HCT116 (cell line): Measurements from ENCODE around the gene POU3F2. TPM values are rescaled to one million over a fixed set of nuclear protein-coding genes. Genes with fewer than 3 reads are reported as not detected.

ENCODE experiments used
- ATAC-seq: fragments of 200-7000 bp; cut with Tn5 transposase; 2 replicates; pipeline ENCODE4 v1.9.1; 2020; ENCODE audit warnings: mild to moderate bottlenecking, moderate library complexity
- BruUV-seq: library from RNA; stranded (reverse); fragments of 400-500 nt; replicated peaks from 2 replicates; lab custom pipeline; 2021; lab: Mats Ljungman, UMichigan
- CTCF ChIA-PET: fragments of 300-600 bp; sonication (Branson Sonifier 250); formaldehyde crosslinking; loops from one replicate; lab custom pipeline; 2021; ENCODE audit warnings: antibody characterized with exemption; lab: Charles Lee
- POLR2A ChIA-PET: fragments of 300-600, 350-600 bp; sonication (Branson Sonifier 250); formaldehyde crosslinking; loops from one replicate; lab custom pipeline; 2021; ENCODE audit warnings: antibody characterized with exemption; lab: Charles Lee
- RAD21 ChIA-PET, 2 experiments: fragments of 300-600 bp; sonication (Branson Sonifier 250); formaldehyde crosslinking; loops; one replicate each; lab custom pipeline; 2023; ENCODE audit warnings: low total read pairs in 2 of 2; ENCODE audit not compliant: uncharacterized antibody in 2 of 2, unreplicated experiment in 2 of 2, low non-redundant PET in 1 of 2; lab: Charles Lee
- DNase-seq: peaks from one replicate; pipeline ENCODE4 v3.0.0-alpha.2; 2010; ENCODE audit warnings: low read depth, low spot score
- H2AFZ ChIP-seq: fragments of 200-600 bp; shearing (Covaris generic), sonication (generic); 2 replicates; pipeline ENCODE4 v1.6.1; 2017; ENCODE audit warnings: low read depth, mixed run types, mixed read lengths, antibody characterized with exemption, low read length; ENCODE audit not compliant: poor library complexity, severe bottlenecking
- H3K27ac ChIP-seq: 2 replicates; pipeline ENCODE4 v1.5.1; 2012; ENCODE audit warnings: low read depth, low read length
- H3K27me3 ChIP-seq: fragments of 200-600 bp; sonication (generic); 2 replicates; pipeline ENCODE4 v1.6.1; 2016; ENCODE audit warnings: mixed run types, low read length, mixed read lengths; ENCODE audit not compliant: insufficient read depth
- H3K36me3 ChIP-seq, 2 experiments: fragments of 200-500 bp in 1 of 2; fragments of 200-600 bp in 1 of 2; sonication (Bioruptor generic) in 1 of 2; sonication (generic) in 1 of 2; 2 replicates each; pipeline versions ENCODE4 v1.5.1 to v1.6.1; 2014 to 2016; ENCODE audit warnings: low read length in 2 of 2, inconsistent platforms in 1 of 2, mixed read lengths in 1 of 2, mixed run types in 1 of 2; ENCODE audit not compliant: insufficient read depth in 2 of 2, control insufficient read depth in 1 of 2
- H3K4me1 ChIP-seq, 2 experiments: fragments of 200-600 bp in 1 of 2; sonication (generic) in 1 of 2; 2 replicates each; pipeline versions ENCODE4 v1.5.1 to v1.6.1; 2012 to 2017; ENCODE audit warnings: low read length in 2 of 2, inconsistent platforms in 1 of 2, mild to moderate bottlenecking in 1 of 2, mixed read lengths in 1 of 2, mixed run types in 1 of 2, moderate library complexity in 1 of 2; ENCODE audit not compliant: insufficient read depth in 2 of 2, control insufficient read depth in 1 of 2
- H3K4me2 ChIP-seq: fragments of 200-600 bp; sonication (generic); 2 replicates; pipeline ENCODE4 v1.6.1; 2017; ENCODE audit warnings: mixed run types, low read length, mixed read lengths
- H3K4me3 ChIP-seq, 2 experiments: fragments of 200-600 bp in 1 of 2; sonication (generic) in 1 of 2; replicated peaks in 1 of 2; 2 replicates each; pipeline ENCODE4 v1.5.1; 2011 to 2016; ENCODE audit warnings: low read length in 2 of 2, control low read depth in 1 of 2, low read depth in 1 of 2, mild to moderate bottlenecking in 1 of 2, mixed read lengths in 1 of 2, mixed run types in 1 of 2
- H3K79me2 ChIP-seq: fragments of 200-600 bp; sonication (generic); 2 replicates; pipeline ENCODE4 v1.6.1; 2017; ENCODE audit warnings: mild to moderate bottlenecking, mixed run types, low read length, moderate library complexity, mixed read lengths; ENCODE audit not compliant: insufficient read depth
- H3K9ac ChIP-seq: fragments of 200-600 bp; sonication (generic); 2 replicates; pipeline ENCODE4 v1.6.1; 2016; ENCODE audit warnings: low read length, mixed read lengths
- H3K9me2 ChIP-seq: fragments of 200-600 bp; sonication (generic), shearing (Covaris generic); 2 replicates; pipeline ENCODE4 v1.6.1; 2017; ENCODE audit warnings: mixed run types, mild to moderate bottlenecking, moderate library complexity; ENCODE audit not compliant: insufficient read depth
- H3K9me3 ChIP-seq, 2 experiments: fragments of 200-500 bp in 1 of 2; fragments of 200-600 bp in 1 of 2; sonication (Bioruptor generic) in 1 of 2; sonication (generic) in 1 of 2; 2 replicates each; pipeline ENCODE4 v1.6.1; 2014 to 2017; ENCODE audit warnings: low read length in 2 of 2, mixed read lengths in 2 of 2, inconsistent platforms in 1 of 2, low read depth in 1 of 2, mild to moderate bottlenecking in 1 of 2, mixed run types in 1 of 2, moderate library complexity in 1 of 2; ENCODE audit not compliant: control insufficient read depth in 1 of 2, insufficient read depth in 1 of 2
- H4K20me1 ChIP-seq: fragments of 200-600 bp; sonication (generic), shearing (Covaris generic); 2 replicates; pipeline ENCODE4 v1.6.1; 2017; ENCODE audit warnings: mixed run types, mild to moderate bottlenecking, moderate library complexity; ENCODE audit not compliant: insufficient read depth
- CBX3 ChIP-seq: IDR thresholded peaks from 2 replicates; pipeline ENCODE4 v1.6.1; 2012; ENCODE audit warnings: low read depth
- EGR1 ChIP-seq: IDR thresholded peaks from 2 replicates; pipeline ENCODE4 v1.6.1; 2012; ENCODE audit warnings: low read depth
- ELF1 ChIP-seq: IDR thresholded peaks from 2 replicates; pipeline ENCODE4 v1.6.1; 2012; ENCODE audit warnings: low read depth, borderline replicate concordance
- EZH2 ChIP-seq: fragments of 200-600 bp; sonication (generic); IDR thresholded peaks from 2 replicates; pipeline ENCODE4 v1.6.1; 2017; ENCODE audit warnings: antibody characterized with exemption, mixed run types
- EZH2phosphoT487 ChIP-seq: fragments of 200-600 bp; IDR thresholded peaks from 2 replicates; pipeline ENCODE4 v1.6.1; 2018; ENCODE audit warnings: antibody characterized with exemption, borderline replicate concordance
- FOSL1 ChIP-seq: IDR thresholded peaks from 2 replicates; pipeline ENCODE4 v1.6.1; 2012; ENCODE audit warnings: low read depth
- JUND ChIP-seq: IDR thresholded peaks from 2 replicates; pipeline ENCODE4 v1.6.1; 2012
- POLR2A ChIP-seq: IDR thresholded peaks from 2 replicates; pipeline ENCODE4 v1.7.0; 2011; ENCODE audit warnings: borderline replicate concordance; ENCODE audit not compliant: insufficient read depth, insufficient read length; ENCODE audit errors: extremely low read depth
- POLR2AphosphoS5 ChIP-seq: IDR thresholded peaks from 2 replicates; pipeline ENCODE4 v1.6.1; 2011; ENCODE audit warnings: mild to moderate bottlenecking, low read depth, low read length, moderate library complexity
- RAD21 ChIP-seq: IDR thresholded peaks from 2 replicates; pipeline ENCODE4 v1.6.1; 2012; ENCODE audit warnings: low read depth, mild to moderate bottlenecking
- SIN3A ChIP-seq: IDR thresholded peaks from 2 replicates; pipeline ENCODE4 v1.6.1; 2012; ENCODE audit warnings: low read depth
- SP1 ChIP-seq: IDR thresholded peaks from 2 replicates; pipeline ENCODE4 v1.6.1; 2012; ENCODE audit warnings: low read depth
- SRF ChIP-seq: IDR thresholded peaks from 2 replicates; pipeline ENCODE4 v1.6.1; 2012; ENCODE audit warnings: low read depth
- YY1 ChIP-seq: IDR thresholded peaks from 2 replicates; pipeline ENCODE4 v1.6.1; 2011; ENCODE audit warnings: low read length, low read depth, moderate library complexity, mild to moderate bottlenecking; ENCODE audit not compliant: insufficient replicate concordance; ENCODE audit errors: extremely low read depth
- ZFX ChIP-seq: fragments of 450-650 bp; IDR thresholded peaks from 2 replicates; pipeline ENCODE4 v1.6.1; 2017
- ZNF274 ChIP-seq: fragments of 200-500 bp; sonication (Bioruptor generic); IDR thresholded peaks from 2 replicates; pipeline ENCODE4 v1.6.1; 2014; ENCODE audit warnings: mild to moderate bottlenecking, low read depth, low read length, inconsistent platforms
- intact Hi-C: fragments of 100-400 bp; cut with micrococcal nuclease; formaldehyde crosslinking; loops from 2 replicates; pipeline ENCODE4 v1.10.0; 2022
- total RNA-seq: library from RNA; stranded (reverse); gene quantifications from one replicate; pipeline ENCODE4 v1.2.1, GENCODE V29; 2021; ENCODE audit not compliant: unreplicated experiment
- TF ChIP-seq, protein P1 (sequence below): IDR thresholded peaks from 2 replicates; pipeline ENCODE4 v1.6.1; 2012
- TF ChIP-seq, protein P2 (sequence below): IDR thresholded peaks from 2 replicates; pipeline ENCODE4 v1.6.1; 2012
- TF ChIP-seq, protein P3 (sequence below): IDR thresholded peaks from 2 replicates; pipeline ENCODE4 v1.6.1; 2011; ENCODE audit warnings: mild to moderate bottlenecking, low read length, moderate library complexity; ENCODE audit not compliant: insufficient replicate concordance; ENCODE audit errors: extremely low read depth

The POU3F2 gene
- total RNA-seq, 1 experiment from 2014 or later: not detected

DNA sequence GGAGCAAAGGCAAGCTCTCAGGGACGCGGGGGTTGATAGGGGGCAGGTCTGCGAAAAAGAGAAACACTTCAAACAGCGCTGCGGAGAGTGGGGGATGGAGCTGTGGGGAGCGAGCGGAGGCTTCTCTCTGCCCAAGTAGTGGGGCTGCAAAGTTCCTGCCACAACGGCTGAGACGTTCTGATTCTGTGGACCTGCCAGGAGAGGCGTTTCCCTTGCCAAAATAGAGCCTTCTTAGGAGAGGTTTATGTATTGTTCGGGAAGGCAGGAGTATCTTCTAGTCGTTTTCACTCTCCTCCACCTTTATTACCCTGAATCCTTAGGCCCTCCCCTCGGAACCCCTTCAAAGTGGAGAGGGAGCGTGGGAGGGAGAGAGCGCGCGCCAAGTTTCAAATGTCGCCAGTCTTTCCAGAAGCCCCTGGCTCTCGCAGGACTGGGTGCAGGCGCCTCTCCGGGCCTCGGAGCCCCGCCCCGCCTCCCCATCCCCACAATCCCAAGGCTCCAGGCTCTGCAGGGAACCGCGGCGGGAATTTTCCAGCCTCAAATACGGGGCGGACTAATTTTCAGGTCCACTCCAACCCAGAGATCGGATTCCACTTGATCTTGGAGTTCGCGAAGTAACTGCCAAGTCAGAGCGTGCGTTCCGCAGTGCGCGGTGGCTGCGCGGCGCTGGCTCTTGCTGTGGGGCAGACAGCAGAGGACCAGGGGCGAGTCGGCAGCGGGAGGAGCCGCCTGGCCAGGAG lies 10.0 kb upstream of the POU3F2 start (continued):
- TF ChIP-seq RAD21: no peak

- Histone ChIP-seq H3K9me3 (no peaks in the 10 kb centered on the region), H2AFZ (no peak overlapping the region), H3K79me2 (no peaks in the 10 kb centered on the region), H3K4me3 (no peak overlapping the region), H3K9ac (no peak overlapping the region), H3K9me2 (0 out of 2 replicates have a peak, but pooled peaks cover 4% of the 10 kb centered on the region), H3K27me3 (peaks cover 10% of the 10 kb centered on the region), H3K4me2 (no peak overlapping the region), H3K27ac (no peak overlapping the region), H3K36me3 (no peaks in the 10 kb centered on the region), H4K20me1 (no peaks in the 10 kb centered on the region), H3K4me1 (no peaks in the 10 kb centered on the region)
- RAD21 ChIA-PET: no interaction called here
- ATAC-seq (no peak), DNase-seq (no peak)
- no TSS peak for BruUV-seq
- intact Hi-C loops: no loop called here
- TF ChIP-seq ZFX (no peak), RAD21 (no peak), ELF1 (no peak), EGR1 (no peak), POLR2A (no peak), SRF (no peak), POLR2AphosphoS5 (no peak), SIN3A (no peak), EZH2 (no peak), SP1 (no peak), ZNF274 (no peak), JUND (no peak), FOSL1 (no peak), EZH2phosphoT487 (no peak), YY1 (no peak), CBX3 (no peak)
- TF ChIP-seq, protein P1, sequence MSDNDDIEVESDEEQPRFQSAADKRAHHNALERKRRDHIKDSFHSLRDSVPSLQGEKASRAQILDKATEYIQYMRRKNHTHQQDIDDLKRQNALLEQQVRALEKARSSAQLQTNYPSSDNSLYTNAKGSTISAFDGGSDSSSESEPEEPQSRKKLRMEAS: no peak
- TF ChIP-seq, protein P2, sequence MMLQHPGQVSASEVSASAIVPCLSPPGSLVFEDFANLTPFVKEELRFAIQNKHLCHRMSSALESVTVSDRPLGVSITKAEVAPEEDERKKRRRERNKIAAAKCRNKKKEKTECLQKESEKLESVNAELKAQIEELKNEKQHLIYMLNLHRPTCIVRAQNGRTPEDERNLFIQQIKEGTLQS: no peak
- TF ChIP-seq, protein P3, sequence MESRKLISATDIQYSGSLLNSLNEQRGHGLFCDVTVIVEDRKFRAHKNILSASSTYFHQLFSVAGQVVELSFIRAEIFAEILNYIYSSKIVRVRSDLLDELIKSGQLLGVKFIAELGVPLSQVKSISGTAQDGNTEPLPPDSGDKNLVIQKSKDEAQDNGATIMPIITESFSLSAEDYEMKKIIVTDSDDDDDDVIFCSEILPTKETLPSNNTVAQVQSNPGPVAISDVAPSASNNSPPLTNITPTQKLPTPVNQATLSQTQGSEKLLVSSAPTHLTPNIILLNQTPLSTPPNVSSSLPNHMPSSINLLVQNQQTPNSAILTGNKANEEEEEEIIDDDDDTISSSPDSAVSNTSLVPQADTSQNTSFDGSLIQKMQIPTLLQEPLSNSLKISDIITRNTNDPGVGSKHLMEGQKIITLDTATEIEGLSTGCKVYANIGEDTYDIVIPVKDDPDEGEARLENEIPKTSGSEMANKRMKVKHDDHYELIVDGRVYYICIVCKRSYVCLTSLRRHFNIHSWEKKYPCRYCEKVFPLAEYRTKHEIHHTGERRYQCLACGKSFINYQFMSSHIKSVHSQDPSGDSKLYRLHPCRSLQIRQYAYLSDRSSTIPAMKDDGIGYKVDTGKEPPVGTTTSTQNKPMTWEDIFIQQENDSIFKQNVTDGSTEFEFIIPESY: no peak
- POLR2A ChIA-PET: no interaction called here
- CTCF ChIA-PET: no interaction called here
These were observed 9.3 kb upstream of the POU3F2 start for GRCh38 chr6:98824902-98825599.
